ENCODE measurements around the gene ARMH4.
"Not testable (repeated sequence)": the region's sequence is repeated elsewhere in the genome, so short reads cannot be mapped to it uniquely, and the experiment has no call there.

ARMH4 gene

DNA sequence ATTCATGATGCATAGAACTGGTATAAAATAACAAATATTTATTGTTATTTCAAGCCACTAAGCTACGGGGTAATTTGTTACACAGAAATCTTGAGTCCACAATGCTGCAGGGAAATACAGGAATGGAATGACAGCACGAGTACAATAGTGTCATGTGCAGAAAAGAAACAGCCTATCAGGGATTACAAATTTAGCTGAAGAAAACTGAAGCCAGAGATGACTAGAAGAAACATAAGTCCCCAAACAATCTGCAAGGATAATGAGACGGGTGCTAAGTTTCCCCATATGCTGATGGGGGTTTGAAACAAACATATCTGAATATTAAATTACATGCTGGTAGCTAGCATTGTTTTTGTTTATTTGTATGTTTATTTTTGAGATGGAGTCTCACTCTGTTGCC, 8.9 kb downstream of the ARMH4 start:
- DNase-seq, result no peak

DNA sequence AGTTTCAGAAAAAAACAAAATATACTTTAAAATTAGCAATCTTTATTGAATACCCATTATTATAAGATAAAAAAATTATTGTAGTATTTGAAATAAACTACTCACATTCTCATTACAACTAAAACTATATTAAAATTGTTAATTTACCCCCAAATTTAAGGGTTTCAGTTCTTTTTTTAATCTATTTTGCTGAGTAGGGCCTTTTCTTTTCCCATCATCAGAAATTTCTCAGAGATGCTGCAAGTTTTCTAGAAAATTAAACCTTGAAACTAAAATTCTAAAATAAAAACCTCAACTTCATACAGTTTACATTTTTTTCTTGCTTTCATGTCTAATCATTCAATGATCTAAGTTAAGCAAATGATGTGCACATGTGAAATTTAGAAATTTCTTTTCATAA, 10.1 kb downstream of the ARMH4 start:
- DNase-seq, result no peak

DNA sequence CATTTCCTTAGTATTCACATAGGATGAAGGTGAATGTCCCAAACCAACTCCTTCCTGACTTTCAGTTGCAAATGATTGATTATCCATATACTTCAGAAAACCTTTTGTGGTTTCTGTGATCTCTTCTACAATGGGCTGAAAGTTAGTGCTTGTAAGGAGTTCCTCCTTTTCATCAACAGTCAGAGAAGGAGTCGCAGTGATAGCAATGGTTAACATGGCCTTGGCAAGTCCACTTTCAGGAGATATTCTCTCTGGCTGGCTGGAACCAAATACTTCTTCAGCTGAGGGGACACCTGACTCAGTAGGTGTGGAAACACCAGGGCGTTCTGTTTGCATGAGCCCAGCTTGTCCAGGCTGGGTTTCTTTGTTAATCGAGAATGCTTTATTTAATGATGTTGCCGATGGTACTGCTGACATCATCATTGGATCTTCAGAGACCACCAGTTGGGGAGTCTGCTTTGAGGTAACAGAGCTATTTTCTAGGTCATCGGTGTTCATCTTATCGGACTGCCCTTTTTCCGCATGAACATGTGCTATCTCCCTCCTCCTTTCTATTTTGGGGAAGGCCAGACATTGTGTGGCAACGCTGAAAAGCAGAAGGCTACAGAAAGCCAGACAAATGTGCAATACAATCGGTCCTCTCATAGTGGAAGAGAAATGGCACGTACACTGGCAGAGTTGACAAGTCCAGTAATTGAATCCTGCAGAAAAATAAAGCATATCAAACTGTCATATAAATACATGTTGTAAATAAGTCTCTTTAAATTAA, 13.1 kb downstream of the ARMH4 start:
- no peak for DNase-seq

- DNase-seq, result no peak
Observed at GRCh38 chr14:58138031-58138713, 13.8 kb downstream of the ARMH4 start.

- no peak for DNase-seq
Observed at GRCh38 chr14:58133739-58134138, 18.3 kb downstream of the ARMH4 start.

GRCh38 chr14:58131386-58131785, 20.6 kb downstream of the ARMH4 start:
- no peak for DNase-seq

DNA sequence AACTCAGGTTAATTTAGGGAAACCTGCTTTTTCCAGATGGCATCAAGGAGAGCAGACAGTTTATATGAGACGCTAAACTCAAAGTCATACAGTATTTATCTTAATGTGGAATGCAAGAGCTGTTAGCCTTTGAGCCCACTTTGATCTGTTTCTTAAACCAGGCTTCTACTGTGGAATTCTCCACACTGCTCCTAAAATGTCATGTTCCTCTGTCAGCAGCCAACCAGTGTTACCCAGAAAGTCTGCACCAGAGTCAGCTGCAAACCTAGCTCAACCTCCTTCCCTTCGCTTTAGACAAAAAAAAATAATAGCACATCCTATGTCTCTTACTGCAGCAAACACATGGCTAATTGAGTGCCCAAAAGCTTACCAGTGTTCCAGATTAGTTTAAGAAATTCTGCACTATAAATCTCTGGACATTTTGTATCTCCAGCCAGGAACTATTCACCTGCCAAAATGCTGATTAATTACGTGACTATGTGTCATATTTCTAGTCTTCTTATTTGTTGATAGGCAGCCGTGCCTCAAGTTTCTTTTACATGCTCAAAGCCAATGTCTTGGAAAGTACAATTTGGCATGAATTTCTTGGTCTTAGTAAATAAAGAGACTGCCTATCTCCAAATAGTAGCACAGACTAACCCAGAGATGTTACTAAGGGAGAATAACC, 21.8 kb downstream of the ARMH4 start:
- DNase-seq, result no peak

- DNase-seq, result no peak
Observed at GRCh38 chr14:58129208-58129607, 22.8 kb downstream of the ARMH4 start.

- no peak for DNase-seq
Observed at GRCh38 chr14:58128416-58128815, 23.6 kb downstream of the ARMH4 start.

DNA sequence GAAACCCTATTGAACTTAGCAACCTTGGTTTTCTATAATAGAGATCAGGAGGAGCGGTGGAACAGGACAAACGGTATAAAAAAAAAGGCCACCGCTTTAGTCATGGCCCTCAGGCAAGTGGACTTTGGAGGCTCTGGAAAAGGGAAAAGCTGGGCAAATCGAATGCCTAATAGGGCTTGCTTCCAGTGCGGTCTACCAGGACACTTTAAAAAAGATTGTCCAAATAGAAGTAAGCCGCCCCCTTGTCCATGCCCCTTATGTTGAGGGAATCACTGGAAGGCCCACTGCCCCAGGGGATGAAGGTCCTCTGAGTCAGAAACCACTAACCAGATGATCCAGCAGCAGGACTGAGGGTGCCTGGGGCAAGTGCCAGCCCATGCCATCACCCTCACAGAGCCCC, 29.5 kb downstream of the ARMH4 start:
- not testable (repeated sequence) for DNase-seq

DNA sequence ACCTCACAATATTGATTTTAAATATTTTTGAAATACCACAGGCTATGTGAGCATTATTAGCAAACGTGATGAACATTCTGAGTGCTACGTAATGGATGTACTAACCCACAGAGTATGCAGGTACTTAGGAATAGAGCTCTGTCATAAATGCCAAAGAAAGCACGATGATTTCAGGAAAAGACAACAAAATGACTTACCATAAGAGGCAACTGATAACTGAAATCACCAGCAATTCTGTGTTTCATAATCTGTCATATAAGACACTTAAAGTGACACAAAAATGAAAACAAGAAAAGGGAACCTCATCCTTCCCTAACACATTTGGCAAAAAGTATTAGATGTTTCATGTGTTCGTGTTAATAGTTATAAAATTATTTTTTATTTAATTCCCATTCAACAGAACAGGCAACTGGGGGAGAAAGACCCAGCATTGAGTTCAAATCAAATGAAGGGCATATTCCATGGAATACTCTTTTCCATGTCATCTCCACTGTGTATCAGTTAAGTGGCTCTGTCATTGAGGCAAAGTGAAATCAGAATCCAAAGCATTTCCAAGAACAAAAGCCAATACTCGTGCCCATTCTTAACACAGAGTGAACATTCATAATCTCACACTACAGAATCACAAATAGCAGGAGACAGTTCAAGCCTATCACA, 30.4 kb downstream of the ARMH4 start:
- DNase-seq, result no peak

- DNase-seq, result no peak
Observed at GRCh38 chr14:58119381-58119780, 32.6 kb downstream of the ARMH4 start.

- peak; percentile 37 for DNase-seq
Observed at GRCh38 chr14:58118097-58118815, 33.8 kb downstream of the ARMH4 start.

DNA sequence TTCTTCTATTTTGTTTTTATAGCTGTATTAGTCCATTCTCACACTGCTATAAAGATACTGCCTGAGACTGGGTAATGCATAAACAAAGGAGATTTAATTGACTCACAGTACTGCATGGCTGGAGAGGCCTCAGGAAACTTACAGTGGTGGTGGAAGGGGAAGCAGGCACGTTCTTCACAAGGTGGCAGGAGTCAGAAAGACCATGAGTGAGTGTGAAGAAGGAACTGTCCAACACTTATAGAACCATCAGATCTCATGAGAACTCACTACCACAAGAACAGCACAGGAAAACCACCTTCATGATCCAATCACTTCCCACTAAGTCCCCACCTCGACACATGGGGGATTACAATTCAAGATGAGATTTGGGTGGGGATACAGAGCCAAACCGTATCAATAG, 42.3 kb downstream of the ARMH4 start:
- DNase-seq, result no peak

GRCh38 chr14:58108717-58109116, 43.3 kb downstream of the ARMH4 start:
- peak; percentile 15 for DNase-seq

DNA sequence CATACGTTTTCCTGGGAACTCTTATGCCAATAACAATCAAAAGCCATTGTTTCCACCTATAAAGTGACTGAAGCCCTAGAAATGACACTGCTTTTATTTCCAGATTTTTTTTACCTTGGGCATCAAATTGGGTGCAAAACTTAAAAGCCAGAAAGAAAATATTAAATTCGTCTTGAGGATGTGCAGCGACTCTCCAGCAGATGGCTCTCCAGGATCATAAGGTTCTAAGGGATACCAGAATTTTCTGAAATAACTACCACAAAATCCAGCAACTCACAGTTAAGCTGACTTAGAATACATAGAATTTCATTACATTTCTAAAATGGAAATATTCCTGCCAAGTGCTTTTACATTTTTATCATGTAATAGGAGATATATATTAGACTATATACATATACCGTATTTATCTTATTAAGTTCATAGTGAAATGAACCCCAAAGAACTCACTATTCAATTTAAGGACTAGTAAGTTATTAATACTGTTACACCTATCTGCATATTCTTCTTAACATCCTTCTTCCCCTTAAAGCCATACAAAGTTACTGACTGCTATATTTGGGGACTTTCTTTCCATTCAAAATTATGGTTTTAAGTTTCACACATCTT, 44.0 kb downstream of the ARMH4 start:
- DNase-seq, result peak; percentile 57

DNA sequence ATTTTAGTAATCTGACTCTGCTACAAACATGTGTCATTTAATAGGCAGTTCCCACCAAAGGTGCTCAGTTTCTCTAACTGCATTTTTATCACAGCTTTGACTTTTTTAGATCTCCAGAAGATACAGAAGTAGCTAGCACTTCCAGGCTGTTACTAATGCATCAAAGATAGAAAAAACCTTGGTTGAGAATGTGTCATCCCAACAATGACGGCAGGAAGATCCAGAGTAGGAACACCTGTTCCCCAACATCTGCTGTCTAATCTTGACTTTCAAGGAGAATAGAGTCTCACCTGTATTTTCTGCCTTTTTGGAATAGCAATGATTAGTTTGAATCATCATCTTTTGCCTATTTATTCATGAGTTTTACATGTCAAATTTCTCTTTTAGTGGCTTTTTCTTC, 45.0 kb downstream of the ARMH4 start:
- no peak for DNase-seq

DNA sequence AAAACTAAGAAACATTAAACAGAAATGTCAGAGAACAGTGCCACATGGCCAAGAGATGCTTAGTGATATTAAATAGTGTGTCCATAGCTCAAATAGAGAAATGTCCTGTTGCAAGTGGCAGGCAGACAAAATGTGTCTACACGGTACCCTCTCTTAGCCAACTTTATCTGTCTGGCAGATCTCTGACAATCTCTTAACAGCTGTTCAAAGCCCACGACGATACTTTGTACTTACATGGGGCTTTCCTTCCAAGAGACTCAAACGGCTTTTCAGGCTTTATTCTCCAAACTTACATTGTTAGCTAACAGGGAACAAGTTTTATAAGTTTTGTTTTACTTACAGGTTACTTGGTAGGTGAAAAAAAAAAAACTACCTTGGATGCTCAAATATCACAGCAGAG, 45.6 kb downstream of the ARMH4 start:
- DNase-seq, result no peak

DNA sequence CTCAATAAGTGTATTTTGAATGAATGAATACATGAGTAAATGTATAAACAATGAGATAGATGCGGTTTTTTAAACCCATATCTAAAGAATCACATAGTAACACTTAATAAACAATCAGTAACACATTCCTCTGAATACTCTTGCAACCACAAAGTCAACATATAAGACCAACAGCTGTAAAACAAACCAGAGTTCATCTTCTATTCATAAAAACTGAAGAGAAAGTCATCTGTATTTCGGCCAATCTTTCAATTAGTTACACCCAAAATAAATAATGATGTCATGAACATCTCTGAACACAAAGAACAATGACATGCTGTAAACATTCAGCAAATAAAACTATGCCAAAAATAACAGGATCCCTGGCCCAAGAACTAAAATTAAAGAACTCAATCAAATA, 47.2 kb downstream of the ARMH4 start:
- peak; percentile 61 for DNase-seq

DNA sequence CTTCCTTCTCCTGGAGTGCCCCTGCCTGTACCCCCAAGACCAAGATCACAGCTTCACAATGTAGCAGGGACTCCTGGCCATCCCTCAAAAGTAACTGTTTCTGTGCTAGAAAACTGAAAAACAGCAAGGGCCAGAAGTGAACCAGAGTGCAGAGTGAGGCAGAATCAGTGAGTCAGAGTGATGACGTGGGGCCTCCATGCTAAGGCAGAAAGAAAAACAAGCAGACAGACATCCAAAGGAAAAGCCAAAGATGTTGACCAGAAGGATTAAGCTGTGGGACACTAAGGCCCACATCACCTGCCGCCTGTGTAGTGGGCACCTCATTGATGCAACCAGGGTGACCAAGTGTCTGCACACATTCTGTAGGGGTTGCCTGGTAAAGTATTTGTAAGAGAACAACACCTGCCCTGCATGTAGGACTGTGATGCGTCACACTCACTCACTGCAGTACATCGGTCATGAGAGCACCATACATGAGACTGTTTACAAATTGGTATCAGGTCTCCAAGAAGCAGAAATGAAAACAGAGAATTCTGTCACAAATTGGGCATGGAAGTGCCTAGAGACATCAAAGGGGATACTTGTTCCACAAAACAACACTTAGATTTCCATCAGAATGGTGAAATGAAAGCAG, 51.2 kb downstream of the ARMH4 start:
- DNase-seq, result no peak

GRCh38 chr14:58099682-58100081, 52.3 kb downstream of the ARMH4 start:
- DNase-seq, result no peak

- DNase-seq, result peak; percentile 58
Observed at GRCh38 chr14:58098507-58098906, 53.5 kb downstream of the ARMH4 start.

All from NCI-H2029 (cell line).